Measurements from ENCODE around the gene ROBO1. TPM values are rescaled to one million over a fixed set of nuclear protein-coding genes. Genes with fewer than 3 reads are reported as not detected.

ROBO1 gene
- total RNA-seq, 2 experiments from 2014 or later: 0.36 to 0.69 TPM

DNA sequence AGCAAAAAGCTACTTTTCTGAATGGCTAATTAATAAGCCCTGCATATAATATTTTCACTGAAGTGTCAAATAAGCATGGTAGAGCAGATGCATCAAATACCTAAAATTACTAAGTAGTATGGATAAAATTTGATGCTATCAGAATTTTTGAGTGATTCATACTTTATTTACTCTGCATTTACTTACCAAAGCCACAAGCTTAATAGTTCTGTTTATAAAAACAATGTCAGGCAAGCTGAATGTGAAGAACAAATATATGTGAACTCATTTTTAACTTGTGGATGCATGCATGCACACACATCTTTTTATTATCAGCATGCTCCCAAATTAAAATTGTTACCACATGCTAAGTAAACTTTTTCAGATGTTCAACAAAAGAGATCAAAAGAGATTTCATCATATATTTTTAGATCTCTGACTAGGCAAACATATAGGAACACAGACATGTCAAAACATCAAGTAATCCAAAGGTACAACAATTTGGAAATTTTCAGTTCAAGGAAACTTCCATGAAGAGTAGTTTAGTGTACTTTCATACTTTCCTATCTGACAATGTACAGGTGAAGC lies 969.4 kb downstream of the ROBO1 start:
- ChIA-PET CTCF (no interaction called here), POLR2A (no interaction called here)
- H3K4me1 ChIP-seq (ENCODE audit: insufficient read depth, low read length): no peaks in the 10 kb centered on the region
- Mint-ChIP-seq H3K9me3 (peaks cover 7% of the 10 kb centered on the region), H3K4me1 (ENCODE audit: low read depth) (no peaks in the 10 kb centered on the region), H3K27me3 (no peaks in the 10 kb centered on the region), H3K27ac (no peak overlapping the region), H3K36me3 (ENCODE audit: low read depth) (no peaks in the 10 kb centered on the region), H3K4me3 (no peak overlapping the region)
- DNase-seq (no peak), ATAC-seq (ENCODE audit: poor library complexity) (no peak)
- H3K4me3 ChIP-seq (ENCODE audit: low read length): no peak overlapping the region
- H3K36me3 ChIP-seq (ENCODE audit: insufficient read depth, low read length): no peaks in the 10 kb centered on the region
- H3K9me3 ChIP-seq (ENCODE audit: control insufficient read depth in 1 of 2, insufficient read depth in 1 of 2, low read length in 2 of 2): peaks cover 0 to 5% of the 10 kb centered on the region in 2 experiments
- intact Hi-C loops (cut with DNase I, micrococcal nuclease): no loop called here
- TF ChIP-seq CTCF (IDR thresholded peaks at IDR 0.05): no peak
- no peaks in the 10 kb centered on the region for H3K27me3 ChIP-seq (ENCODE audit: control insufficient read depth in 1 of 2, insufficient read depth in 2 of 2, low read length in 2 of 2)
- H3K27ac ChIP-seq (ENCODE audit: low read depth in 1 of 2, low read length in 2 of 2): no peak overlapping the region

GRCh38 chr3:78794431-78794830 lies 973.4 kb downstream of the ROBO1 start:
- Mint-ChIP-seq H3K4me3 (no peak overlapping the region), H3K27me3 (no peaks in the 10 kb centered on the region), H3K27ac (no peak overlapping the region), H3K36me3 (ENCODE audit: low read depth) (no peaks in the 10 kb centered on the region), H3K9me3 (peaks cover 5% of the 10 kb centered on the region), H3K4me1 (ENCODE audit: low read depth) (no peaks in the 10 kb centered on the region)
- H3K4me1 ChIP-seq (ENCODE audit: insufficient read depth, low read length): no peaks in the 10 kb centered on the region
- H3K4me3 ChIP-seq (ENCODE audit: low read length): no peak overlapping the region
- intact Hi-C loops (cut with DNase I, micrococcal nuclease): no loop called here
- TF ChIP-seq CTCF (IDR thresholded peaks at IDR 0.05): no peak
- no peak for DNase-seq
- H3K27ac ChIP-seq (ENCODE audit: low read depth in 1 of 2, low read length in 2 of 2): no peak overlapping the region
- CTCF ChIA-PET: no interaction called here
- H3K9me3 ChIP-seq (ENCODE audit: control insufficient read depth in 1 of 2, insufficient read depth in 1 of 2, low read length in 2 of 2): peaks cover 0 to 7% of the 10 kb centered on the region in 2 experiments
- H3K36me3 ChIP-seq (ENCODE audit: insufficient read depth, low read length): no peaks in the 10 kb centered on the region
- ATAC-seq (ENCODE audit: poor library complexity): no peak
- POLR2A ChIA-PET: no interaction called here
- no peaks in the 10 kb centered on the region for H3K27me3 ChIP-seq (ENCODE audit: control insufficient read depth in 1 of 2, insufficient read depth in 2 of 2, low read length in 2 of 2)

DNA sequence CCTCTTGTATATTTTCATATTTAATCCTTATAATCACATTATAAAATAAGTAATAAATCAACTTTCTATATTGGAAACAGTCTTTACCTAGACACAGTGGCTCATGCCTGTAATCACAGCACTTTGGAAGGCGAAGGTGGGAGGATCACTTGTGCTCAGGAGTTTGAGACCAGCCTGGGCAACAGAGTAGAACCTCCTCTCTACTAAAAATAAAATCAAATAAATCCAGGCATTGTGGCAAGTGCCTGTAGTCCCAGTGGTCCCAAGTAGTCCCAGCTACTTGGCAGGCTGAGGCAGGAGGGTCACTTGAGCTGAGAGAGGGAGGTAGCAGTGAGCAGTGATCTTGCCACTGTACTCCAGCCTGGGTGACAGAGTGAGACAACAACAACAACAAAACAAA lies 975.1 kb downstream of the ROBO1 start:
- H3K4me1 Mint-ChIP-seq (ENCODE audit: low read depth): no peaks in the 10 kb centered on the region
- no peaks in the 10 kb centered on the region for H3K36me3 Mint-ChIP-seq (ENCODE audit: low read depth)
- Histone ChIP-seq H3K36me3 (ENCODE audit: insufficient read depth, low read length) (no peaks in the 10 kb centered on the region), H3K4me1 (ENCODE audit: insufficient read depth, low read length) (no peaks in the 10 kb centered on the region), H3K4me3 (ENCODE audit: low read length) (no peak overlapping the region), H3K9me3 (ENCODE audit: control insufficient read depth in 1 of 2, insufficient read depth in 1 of 2, low read length in 2 of 2) (peaks cover 0 to 7% of the 10 kb centered on the region in 2 experiments), H3K27ac (ENCODE audit: low read depth in 1 of 2, low read length in 2 of 2) (no peak overlapping the region), H3K27me3 (ENCODE audit: control insufficient read depth in 1 of 2, insufficient read depth in 2 of 2, low read length in 2 of 2) (no peaks in the 10 kb centered on the region)
- no peaks in the 10 kb centered on the region for H3K27me3 Mint-ChIP-seq
- no peak overlapping the region for H3K4me3 Mint-ChIP-seq
- ChIA-PET POLR2A (no interaction called here), CTCF (no interaction called here)
- no peak overlapping the region for H3K27ac Mint-ChIP-seq
- TF ChIP-seq CTCF (IDR thresholded peaks at IDR 0.05): no peak
- ATAC-seq (ENCODE audit: poor library complexity): no peak
- peaks cover 5% of the 10 kb centered on the region for H3K9me3 Mint-ChIP-seq
- intact Hi-C loops (cut with DNase I, micrococcal nuclease): no loop called here
- no peak for DNase-seq

Measured in CD4-positive, alpha-beta T cell (primary cell).